Parathyroid adenoma (tissue), 2 donors: ENCODE measurements around the gene ITPR1.

Experiments used
- H2AFZ ChIP-seq: fragments of 300-600 bp; sonication (generic); one replicate; pipeline ENCODE4 v1.7.0; 2017; ENCODE audit warnings: antibody characterized with exemption, mild to moderate bottlenecking
- H3K27ac ChIP-seq: fragments of 300-600 bp; sonication (generic); one replicate; pipeline ENCODE4 v1.7.0; 2017
- H3K27me3 ChIP-seq: fragments of 300-600 bp; sonication (generic); one replicate; pipeline ENCODE4 v1.7.0; 2017; ENCODE audit warnings: low read length; ENCODE audit not compliant: control insufficient read depth, insufficient read depth
- H3K36me3 ChIP-seq: fragments of 300-600 bp; sonication (generic); one replicate; pipeline ENCODE4 v1.7.0; 2017; ENCODE audit warnings: low read length; ENCODE audit not compliant: control insufficient read depth, insufficient read depth
- H3K4me1 ChIP-seq: fragments of 300-600 bp; sonication (generic); one replicate; pipeline ENCODE4 v1.7.0; 2017; ENCODE audit warnings: control low read depth
- H3K4me2 ChIP-seq: fragments of 300-600 bp; sonication (generic); one replicate; pipeline ENCODE4 v1.7.0; 2017; ENCODE audit warnings: low read length
- H3K4me3 ChIP-seq: fragments of 300-600 bp; sonication (generic); one replicate; pipeline ENCODE4 v1.7.0; 2017; ENCODE audit warnings: low read depth, low read length
- H3K79me2 ChIP-seq: fragments of 300-600 bp; sonication (generic); one replicate; pipeline ENCODE4 v1.7.0; 2017; ENCODE audit warnings: control low read depth
- H3K9ac ChIP-seq: fragments of 300-600 bp; sonication (generic); one replicate; pipeline ENCODE4 v1.7.0; 2017; ENCODE audit warnings: mild to moderate bottlenecking
- H3K9me3 ChIP-seq: fragments of 300-600 bp; sonication (generic); one replicate; pipeline ENCODE4 v1.7.0; 2017; ENCODE audit warnings: low read length; ENCODE audit not compliant: control insufficient read depth
- CTCF ChIP-seq: fragments of 300-600 bp; sonication (generic); IDR thresholded peaks from one replicate; pipeline ENCODE4 v1.7.0; 2017; ENCODE audit warnings: antibody characterized with exemption, mild to moderate bottlenecking
- donor health status: primary hyperparathyroidism.

Gene ITPR1

GRCh38 chr3:4814904-4815574 lies 321.9 kb downstream of the ITPR1 start:
- Histone ChIP-seq H2AFZ (no peak overlapping the region), H3K27ac (peak overlapping the region; percentile 34), H3K27me3 (no peaks in the 10 kb centered on the region), H3K9ac (no peak overlapping the region), H3K4me3 (no peak overlapping the region), H3K9me3 (no peaks in the 10 kb centered on the region), H3K79me2 (no peaks in the 10 kb centered on the region), H3K4me1 (peaks cover 15% of the 10 kb centered on the region), H3K36me3 (no peaks in the 10 kb centered on the region), H3K4me2 (no peak overlapping the region)
- TF ChIP-seq CTCF: no peak

- Histone ChIP-seq H3K36me3 (no peaks in the 10 kb centered on the region), H3K27me3 (no peaks in the 10 kb centered on the region), H3K4me1 (peaks cover 23% of the 10 kb centered on the region)
Observed at GRCh38 chr3:4816306-4816705, 323.2 kb downstream of the ITPR1 start.

GRCh38 chr3:4816718-4817117 lies 323.6 kb downstream of the ITPR1 start:
- no peak overlapping the region for H3K9ac ChIP-seq
- H3K4me3 ChIP-seq: no peak overlapping the region
- no peaks in the 10 kb centered on the region for H3K79me2 ChIP-seq
- H3K27ac ChIP-seq: no peak overlapping the region
- peaks cover 26% of the 10 kb centered on the region for H3K4me1 ChIP-seq
- H3K9me3 ChIP-seq: no peaks in the 10 kb centered on the region
- no peaks in the 10 kb centered on the region for H3K36me3 ChIP-seq
- no peak overlapping the region for H3K4me2 ChIP-seq
- no peak overlapping the region for H2AFZ ChIP-seq
- no peak for TF ChIP-seq CTCF
- H3K27me3 ChIP-seq: no peaks in the 10 kb centered on the region

More at GRCh38 chr3:4816306-4816705, 323.2 kb downstream of the ITPR1 start:
- Histone ChIP-seq H3K79me2 (no peaks in the 10 kb centered on the region), H3K4me3 (no peak overlapping the region), H3K4me2 (no peak overlapping the region), H3K27ac (no peak overlapping the region), H3K9ac (no peak overlapping the region), H3K9me3 (no peaks in the 10 kb centered on the region), H2AFZ (no peak overlapping the region)
- no peak for TF ChIP-seq CTCF

GRCh38 chr3:4817128-4817527 lies 324.0 kb downstream of the ITPR1 start:
- H3K4me3 ChIP-seq: no peak overlapping the region
- no peaks in the 10 kb centered on the region for H3K9me3 ChIP-seq
- TF ChIP-seq CTCF: no peak
- H3K79me2 ChIP-seq: no peaks in the 10 kb centered on the region
- no peak overlapping the region for H3K4me2 ChIP-seq
- no peaks in the 10 kb centered on the region for H3K36me3 ChIP-seq
- no peak overlapping the region for H3K27ac ChIP-seq
- H3K27me3 ChIP-seq: no peaks in the 10 kb centered on the region
- no peak overlapping the region for H3K9ac ChIP-seq
- H3K4me1 ChIP-seq: peaks cover 30% of the 10 kb centered on the region
- H2AFZ ChIP-seq: no peak overlapping the region

- no peaks in the 10 kb centered on the region for H3K36me3 ChIP-seq
- H3K4me1 ChIP-seq: peaks cover 39% of the 10 kb centered on the region
- TF ChIP-seq CTCF: no peak
- H3K9ac ChIP-seq: no peak overlapping the region
- H3K4me3 ChIP-seq: no peak overlapping the region
- H3K4me2 ChIP-seq: no peak overlapping the region
- no peaks in the 10 kb centered on the region for H3K9me3 ChIP-seq
- no peak overlapping the region for H2AFZ ChIP-seq
- no peak overlapping the region for H3K27ac ChIP-seq
- H3K79me2 ChIP-seq: no peaks in the 10 kb centered on the region
- H3K27me3 ChIP-seq: no peaks in the 10 kb centered on the region
Observed at GRCh38 chr3:4818164-4818563, 325.0 kb downstream of the ITPR1 start.
